HG03095 (cell line): ENCODE measurements around the gene RAI14.
"Not testable (repeated sequence)": the region's sequence is repeated elsewhere in the genome, so short reads cannot be mapped to it uniquely, and the experiment has no call there.

Source experiments
- ATAC-seq: cut with Tn5 transposase; IDR thresholded peaks from one replicate; pipeline ENCODE4 v1.9.1; 2021; ENCODE audit warnings: moderate library complexity; ENCODE audit not compliant: unreplicated experiment

Gene RAI14

DNA sequence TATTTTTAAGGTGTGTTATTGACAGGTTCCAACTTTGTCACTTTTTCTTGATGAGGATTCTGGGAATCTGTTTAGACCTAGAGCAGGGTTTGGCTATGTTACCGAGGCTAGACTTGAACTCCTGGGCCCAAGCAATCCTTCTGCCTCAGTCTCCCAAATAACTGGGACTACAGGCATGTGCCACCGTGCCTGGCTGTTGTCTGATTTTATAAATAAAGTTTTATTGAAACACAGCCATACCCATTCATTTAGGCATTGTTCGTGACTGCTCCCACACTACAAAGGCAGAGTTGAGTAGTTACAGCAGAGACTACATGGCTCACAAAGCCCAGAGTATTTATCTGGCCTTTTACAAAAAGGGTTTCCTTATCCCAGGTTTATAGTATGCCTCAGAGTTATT is 102.4 kb downstream of the RAI14 start:
- no peak for ATAC-seq

DNA sequence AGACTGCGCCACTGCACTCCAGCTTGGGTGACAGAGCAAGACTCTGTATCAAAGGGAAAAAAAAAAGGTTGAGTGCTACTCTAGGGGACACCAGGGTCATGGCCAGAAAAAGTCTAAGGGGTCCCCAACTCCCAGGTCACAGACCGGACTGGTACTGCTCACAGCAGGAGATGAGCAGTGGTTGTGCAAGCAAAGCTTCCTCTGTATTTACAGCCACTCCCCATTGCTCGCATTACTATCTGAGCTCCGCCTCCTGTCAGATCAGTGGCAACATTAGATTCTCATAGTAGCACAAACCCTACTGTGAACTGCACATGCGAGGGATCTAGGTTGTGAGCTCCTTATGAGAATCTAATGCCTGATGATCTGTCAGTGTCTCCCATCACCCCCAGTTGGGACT is 103.1 kb downstream of the RAI14 start:
- ATAC-seq: not testable (repeated sequence)

DNA sequence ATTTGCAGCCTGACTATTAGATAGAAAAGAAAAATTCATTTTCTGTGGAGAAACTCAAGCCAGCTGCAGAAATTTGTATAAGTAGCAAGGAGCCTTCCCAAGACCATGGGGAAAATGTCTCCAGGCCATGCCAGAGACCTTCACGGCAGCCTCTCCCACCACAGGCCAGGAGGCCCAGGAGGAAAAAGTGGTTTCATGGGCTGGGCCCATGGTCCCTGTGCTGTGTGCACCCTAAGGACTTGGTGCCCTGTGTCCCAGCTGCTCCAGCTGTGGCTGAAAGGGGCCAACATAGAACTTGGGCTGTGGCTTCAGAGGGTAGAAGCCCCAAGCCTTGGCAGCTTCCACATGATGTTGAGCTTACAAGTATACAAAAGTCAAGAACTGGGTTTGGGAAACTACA is 109.5 kb downstream of the RAI14 start:
- no peak for ATAC-seq

DNA sequence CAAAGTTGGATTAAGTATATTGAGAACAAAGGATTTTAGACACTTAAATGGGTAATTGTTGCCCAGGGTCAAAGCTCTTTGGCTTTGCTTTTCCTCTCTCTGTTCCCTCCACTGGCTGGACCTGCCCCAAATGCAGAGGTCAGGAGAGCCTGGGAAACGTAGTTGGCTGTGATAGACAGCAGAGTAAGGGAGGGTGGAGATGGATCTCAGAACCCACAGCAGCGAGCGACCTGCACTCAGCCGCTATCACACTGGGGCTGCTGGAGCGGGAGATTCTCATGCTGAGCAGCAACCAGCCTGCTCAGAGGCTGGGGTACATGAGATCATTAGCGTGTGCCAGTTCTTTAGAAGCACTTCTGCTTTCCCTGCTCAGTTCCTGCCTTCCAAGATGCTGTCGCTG is 111.1 kb downstream of the RAI14 start:
- ATAC-seq: no peak

DNA sequence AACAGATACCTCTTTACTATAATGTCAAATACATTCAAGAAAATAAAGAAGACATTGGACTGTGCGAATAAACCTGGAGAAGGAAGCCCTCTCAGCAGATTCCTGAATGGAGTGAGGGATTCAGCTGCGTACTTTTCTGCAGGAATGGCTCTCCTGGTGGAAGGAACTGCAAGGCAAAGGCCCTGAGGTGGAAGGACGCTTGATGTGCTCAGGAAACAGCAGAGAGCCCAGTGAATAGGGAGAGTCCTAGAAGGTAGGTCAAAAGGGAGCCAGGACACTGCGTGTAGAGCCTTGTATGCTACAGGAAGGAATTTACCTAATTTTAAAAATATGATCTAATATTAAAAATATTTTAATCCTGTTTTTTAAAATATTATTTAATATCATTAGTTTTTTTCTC is 114.4 kb downstream of the RAI14 start:
- ATAC-seq: no peak

DNA sequence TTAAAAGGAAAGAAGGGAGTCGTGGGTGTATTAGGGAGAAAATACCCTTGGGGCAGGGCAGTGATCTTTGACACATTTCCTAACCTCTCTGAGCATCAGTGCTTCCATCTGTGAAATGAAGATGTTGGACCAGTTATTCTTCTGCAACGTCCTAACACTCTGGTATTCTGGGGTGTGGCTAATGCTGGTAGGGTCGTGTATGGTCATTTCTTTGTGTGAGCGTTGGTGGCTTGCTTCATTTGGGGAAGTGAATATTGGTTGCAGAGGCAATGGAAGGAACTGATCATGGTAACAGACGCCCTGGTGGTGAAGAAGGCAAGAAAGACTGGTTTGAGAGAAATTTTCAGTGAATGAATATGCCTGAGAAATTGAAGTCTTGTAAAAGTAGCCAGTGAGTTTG is 114.9 kb downstream of the RAI14 start:
- ATAC-seq: no peak

DNA sequence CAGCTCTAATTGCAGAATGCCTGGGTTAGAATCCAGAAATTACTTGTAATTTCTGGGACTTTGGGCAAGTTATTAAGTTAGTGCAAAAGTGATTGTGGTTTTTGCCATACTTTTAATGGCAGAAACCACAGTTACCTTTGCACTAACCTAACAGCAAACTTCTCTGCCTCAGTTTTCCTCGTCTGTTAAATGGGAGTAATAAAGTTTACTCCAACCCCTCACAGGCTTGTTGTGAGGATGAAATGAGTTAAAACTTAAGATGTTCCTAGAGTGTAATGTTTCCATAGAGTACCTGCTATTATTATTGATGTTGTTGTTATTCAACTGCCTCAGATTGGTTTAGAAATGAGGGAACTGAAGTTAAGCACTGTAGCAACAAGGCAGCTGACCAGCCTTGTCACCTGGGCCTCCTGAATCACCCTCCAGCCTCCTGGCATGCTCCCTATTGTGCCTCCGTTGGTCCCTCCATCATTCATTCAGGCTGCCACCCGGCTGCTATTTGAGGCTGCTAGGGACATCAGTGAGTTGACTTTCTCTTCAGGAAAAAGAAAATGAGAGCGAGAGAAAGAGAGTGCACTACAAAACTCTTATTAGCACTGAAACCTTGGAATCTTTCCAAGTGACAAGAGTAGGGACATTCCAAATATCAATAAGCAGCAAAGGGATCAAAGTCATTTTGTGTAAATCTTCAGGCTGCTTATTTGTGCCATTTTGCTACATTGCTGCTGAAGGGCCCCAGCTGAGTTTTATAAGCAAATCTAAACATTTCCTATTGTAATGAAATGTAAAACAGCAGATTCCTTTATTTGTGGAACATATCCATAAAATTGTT is 116.4 kb downstream of the RAI14 start:
- ATAC-seq: no peak

DNA sequence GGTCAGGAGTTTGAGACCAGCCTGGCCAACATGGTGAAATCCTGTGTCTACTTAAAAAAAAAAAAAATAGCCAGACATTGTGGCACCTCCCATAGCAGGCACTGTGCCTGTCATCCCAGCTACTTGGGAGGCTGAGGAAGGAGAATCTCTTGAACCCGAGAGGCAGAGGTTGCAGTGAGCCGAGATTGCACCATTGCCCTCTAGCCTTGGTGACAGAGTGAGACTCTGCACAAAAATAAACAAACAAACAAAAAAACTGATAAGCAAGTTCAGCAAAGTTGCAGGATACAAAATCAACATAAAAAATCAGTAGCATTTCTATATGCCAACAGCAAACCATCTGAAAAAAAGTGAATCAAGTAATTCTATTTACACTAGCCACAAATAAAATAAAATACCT is 118.0 kb downstream of the RAI14 start:
- ATAC-seq: no peak

DNA sequence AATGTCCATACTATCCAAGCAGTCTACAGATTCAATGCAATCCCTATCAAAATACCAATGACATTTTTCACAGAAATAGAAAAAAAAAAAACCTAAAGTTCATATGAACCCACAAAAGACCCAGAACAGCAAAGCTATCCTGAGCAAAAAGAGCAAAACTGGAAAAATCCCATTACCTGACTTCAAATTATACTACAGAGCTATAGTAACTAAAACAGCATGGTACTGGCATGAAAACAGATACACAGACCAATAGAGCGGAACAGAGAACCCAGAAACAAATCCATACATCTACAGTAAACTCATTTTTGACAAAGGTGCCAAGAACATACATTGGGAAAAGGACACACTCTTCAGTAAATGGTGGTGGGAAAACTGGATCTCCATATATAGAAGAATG is 118.5 kb downstream of the RAI14 start:
- not testable (repeated sequence) for ATAC-seq

DNA sequence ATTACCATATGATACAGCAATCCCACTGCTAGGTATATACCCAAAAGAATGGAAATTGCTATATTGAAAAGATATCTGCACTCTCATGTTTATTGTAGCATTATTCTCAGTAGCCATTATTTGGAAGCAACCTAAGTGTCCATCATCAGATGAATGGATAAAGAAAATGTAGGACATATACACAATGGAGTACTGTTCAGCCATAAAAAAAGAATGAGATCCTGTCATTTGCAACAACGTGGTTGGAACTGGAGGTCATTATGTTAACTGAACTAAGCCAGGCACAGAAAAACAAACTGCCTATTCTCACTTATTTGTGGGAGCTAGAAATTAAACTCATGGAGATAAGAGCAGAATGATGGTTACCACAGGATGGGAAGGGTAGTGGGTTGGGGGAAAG is 119.8 kb downstream of the RAI14 start:
- no peak for ATAC-seq

DNA sequence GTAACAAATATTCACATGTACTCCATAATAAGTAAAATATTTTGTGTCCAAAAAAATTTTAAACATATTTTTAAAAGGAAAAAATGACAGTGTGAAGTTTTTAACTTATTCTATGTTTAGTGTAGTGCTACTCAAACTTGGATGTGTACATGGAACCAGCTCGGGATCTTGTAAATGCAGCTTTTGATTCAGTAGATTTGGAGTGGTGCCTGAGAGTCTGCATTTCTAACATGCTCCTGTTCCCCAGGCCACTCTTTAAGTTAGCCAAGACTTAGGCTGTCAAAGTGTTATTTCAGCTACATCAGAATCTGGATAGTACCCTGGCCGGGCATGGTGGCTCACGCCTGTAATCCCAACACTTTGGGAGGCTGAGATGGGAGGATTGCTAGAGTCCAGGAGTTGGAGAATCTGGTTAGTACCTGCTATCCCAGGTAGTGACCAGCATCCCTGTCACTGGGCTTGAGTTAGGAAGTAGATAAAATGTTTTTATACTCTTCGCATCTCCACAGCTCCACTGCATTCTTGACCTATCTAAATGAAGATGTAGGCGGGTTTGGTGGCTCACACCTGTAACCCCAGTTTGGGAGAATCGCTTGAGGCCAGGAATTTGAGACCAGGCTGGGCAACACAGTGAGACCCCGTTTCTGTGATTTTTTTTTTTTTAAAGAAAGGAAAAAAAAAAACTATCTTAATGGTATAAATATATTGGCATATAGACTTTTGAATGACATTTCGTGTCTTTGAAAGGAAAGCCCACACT is 122.1 kb downstream of the RAI14 start:
- ATAC-seq: no peak

DNA sequence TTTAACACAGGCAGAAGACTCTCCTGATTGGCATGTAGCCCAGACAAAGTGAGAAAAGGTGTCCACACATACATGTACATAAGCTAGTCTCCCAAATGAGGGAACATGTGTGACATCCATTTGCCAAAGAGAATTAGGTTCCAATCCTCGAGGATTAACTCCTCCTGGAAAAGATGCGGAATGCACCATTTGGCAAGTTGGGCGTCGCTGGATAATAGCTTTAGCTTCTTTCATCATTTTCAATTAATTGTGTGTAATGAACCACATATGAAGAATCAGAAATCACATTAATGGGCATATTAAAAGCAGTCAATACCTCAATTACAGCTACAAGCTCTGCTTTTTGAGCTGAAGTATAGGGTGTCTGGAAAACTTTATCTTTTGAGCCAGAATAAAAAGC is 127.8 kb downstream of the RAI14 start:
- ATAC-seq: not testable (repeated sequence)

DNA sequence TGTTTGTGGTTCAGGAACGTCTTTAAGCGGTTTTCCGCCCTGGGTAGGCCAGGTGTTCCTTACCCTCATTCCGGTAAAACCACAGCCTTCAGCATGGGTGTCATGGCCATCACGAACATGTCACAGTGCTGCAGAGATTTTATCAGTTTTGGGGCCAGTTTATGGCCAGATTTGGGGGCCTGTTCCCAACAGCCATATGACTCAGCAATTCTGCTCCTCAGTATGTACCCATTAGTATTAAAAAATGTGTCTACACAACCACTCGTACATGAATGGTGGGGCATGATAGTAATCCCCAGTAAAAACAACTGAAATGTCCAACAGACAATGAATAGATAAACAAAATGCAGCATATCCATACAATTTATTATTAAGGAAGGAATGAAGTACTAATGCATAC is 130.9 kb downstream of the RAI14 start:
- no peak for ATAC-seq

DNA sequence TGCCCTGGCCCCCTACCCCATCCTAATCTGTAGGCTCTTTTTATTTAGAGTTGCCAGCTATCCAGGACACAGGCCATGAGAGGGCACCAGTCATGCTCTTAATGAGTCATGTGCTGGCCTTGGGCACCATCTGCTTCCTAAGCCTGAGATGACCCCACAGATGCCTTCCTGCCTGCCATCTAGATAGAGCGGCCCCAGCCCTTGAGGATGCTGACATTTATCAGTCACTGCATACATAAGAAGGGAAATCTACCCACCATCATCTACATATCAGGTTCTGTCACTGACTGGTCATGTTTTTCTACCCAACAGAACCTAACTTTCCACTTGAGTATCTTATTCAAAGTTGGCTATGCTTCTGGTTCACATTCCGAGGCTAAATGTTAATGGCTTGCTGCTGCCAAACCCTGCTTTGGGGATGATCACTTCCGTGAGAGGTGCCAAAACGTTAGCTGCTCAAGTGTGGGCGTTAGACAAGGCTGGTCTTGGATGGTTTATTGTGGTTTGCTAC is 132.9 kb downstream of the RAI14 start:
- ATAC-seq: no peak

DNA sequence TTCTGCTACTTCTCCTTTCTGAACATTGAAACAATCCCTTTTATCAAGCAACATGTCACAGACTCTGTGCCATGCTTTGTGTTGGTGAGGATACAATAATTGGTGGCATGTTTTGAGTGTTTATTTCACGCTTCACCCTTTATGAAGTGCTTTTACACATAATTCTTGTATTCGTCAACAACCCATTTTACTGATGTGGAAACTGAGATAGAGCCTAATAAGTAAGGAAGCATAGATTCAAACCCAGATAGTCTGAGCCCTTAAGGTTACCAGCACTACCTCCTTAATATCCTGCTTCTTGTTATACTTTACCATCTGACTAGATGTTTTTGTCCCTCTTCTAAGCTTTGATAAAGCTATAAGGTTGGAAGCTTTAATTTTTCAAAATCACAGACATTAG is 133.5 kb downstream of the RAI14 start:
- no peak for ATAC-seq

DNA sequence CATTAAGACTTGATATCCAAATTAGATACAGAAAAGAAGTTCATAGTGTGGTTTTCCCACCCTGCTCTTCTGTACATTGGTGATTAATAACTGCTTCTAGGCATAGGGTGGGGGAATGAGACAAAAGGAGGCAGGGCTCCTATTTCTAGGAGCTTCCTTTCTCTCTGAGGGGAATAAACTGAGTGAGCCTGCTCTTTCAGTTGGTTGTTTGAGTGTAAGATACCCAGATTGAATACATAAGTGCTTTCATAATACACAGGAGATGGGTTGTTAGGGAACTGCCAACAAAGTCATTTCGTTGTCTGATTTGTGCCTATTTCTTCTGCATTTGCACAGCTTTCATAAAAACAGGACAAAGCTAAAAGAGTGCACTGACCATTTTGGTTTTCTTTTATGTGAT is 133.9 kb downstream of the RAI14 start:
- no peak for ATAC-seq

DNA sequence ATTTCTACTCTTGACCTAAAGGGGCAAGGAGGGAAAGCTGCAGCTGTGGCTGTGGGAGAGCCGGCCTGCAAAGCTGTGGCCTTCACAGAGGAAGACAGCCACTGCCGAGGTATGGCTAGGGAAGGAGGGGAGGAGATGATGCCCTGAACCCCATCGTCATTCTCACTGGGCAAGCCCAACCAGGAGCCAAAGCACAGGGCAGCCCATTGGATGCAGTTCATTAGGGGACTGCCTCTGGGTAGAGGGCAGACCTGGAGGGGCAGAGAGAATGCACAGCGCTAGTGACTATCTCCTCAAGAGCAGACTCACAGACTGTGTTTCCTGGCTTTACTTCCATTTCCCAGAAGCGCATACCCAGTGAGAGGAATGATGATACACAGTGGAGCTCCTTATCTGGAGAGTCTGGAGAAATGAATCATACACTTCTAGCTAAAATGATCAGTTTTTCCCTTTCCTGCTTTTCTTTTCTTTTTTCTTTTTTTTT is 135.7 kb downstream of the RAI14 start:
- ATAC-seq: no peak

DNA sequence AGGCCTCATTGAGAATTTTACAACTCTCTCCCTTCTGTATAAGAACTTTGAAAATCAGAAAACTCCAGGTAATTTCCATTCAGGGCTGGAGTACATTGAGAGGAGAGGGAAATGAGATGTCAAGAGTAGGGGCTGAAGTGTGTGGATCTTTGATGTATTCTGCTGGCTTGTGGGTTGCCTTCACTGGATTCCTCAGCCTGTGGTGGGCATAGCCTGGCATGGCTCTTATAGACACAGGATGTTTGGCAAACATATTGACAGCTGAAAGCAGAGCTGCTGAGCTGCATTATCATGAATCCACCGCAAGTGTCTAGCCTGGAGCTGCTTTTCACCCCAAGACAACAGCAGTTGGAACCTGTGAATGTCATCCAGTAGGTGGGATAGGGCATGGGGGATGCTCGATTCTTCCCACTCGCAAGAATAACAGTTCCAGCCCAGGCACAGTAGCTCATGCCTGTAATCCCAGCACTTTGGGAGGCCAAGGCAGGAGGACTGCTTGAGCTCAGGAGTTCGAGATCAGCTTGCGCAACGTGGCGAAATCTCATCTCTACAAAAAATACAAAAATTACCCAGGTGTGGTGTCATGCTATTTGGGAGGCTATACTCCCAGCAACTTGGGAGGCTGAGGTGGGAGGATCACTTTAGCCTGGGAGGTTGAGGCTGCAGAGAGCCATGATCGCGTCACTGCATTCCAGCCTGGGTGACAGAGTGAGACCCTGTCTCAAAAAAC is 146.9 kb downstream of the RAI14 start:
- no peak for ATAC-seq

DNA sequence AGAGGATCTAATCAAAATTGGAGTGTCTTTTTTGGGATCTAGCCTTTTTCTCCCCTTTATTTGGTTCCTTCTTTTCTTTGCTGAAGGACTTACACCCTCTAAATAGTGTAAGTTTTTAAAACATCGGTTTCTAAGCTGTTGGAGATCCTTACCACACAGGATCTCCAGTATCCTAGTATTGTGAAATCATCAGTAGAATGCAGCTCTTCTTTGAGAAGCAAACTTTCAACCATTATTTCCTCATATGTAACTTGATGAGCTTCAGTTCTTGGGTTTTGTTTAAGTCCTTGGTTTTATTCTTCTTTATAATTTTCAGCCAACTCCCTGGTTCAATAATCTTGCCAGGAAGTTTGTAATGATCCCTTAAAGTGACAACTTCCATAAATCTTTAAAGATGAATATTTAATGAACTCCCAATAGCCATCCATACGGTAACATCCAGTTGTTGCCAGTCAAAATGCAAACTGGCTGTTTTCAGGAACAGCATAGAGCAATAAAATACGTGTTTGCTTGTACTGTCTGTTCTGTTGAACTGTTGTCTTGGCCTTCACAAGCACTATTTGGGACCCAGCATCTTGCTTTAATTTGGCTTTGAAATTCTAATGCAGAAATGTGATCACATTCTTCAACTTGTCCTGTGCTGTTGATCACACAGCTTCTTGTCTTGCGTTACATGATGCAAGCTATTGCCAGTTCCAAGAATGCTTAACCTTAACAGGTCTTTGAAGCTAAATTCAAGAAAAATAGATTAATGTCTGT is 148.0 kb downstream of the RAI14 start:
- ATAC-seq: no peak

DNA sequence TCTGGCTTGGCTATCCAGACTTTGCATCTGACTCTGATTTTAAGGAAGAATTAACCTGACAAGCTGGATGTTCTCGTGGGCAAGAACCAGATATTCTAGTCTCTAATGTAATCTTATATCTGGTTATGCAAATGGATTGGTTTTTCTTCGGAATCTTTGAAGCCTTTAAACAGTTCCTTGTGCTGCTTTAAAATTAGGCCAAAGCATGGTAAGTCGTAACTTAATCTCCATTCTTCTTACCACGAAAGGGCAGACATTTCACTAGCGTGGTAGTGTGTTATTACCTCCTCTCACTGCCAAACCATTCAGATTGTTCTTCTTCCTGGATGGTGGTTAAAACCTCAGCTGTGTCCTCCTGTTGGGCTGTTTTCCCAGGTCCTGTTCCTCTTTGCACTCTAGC is 148.8 kb downstream of the RAI14 start:
- ATAC-seq: no peak

DNA sequence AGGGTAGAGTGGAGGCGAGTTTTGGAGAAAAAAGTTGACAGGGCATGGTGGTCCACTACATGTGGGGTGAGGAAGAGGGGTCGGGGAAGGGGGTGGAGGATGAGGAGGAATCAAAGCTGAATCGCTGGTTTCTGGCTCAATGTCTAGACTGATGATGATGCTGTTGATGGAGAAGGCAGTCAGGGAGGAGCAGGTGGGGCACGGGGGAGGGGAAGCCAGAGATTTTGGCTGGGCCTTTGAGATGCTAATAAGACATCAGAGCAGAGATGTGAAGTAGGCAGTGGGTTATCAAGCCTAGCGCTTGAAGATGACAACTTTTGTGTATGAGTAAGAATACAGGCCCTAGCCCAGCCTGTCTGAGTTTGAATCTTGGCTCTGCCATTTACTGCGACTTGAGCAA is 150.4 kb downstream of the RAI14 start:
- no peak for ATAC-seq
